NCI-H510A (cell line): ENCODE results near the gene DPP10.
"Not testable (repeated sequence)": the region's sequence is repeated elsewhere in the genome, so short reads cannot be mapped to it uniquely, and the experiment has no call there.

Source experiments
- DNase-seq: peaks from one replicate; lab custom pipeline; 2025; lab: John Stamatoyannopoulos, UW

Gene DPP10

DNA sequence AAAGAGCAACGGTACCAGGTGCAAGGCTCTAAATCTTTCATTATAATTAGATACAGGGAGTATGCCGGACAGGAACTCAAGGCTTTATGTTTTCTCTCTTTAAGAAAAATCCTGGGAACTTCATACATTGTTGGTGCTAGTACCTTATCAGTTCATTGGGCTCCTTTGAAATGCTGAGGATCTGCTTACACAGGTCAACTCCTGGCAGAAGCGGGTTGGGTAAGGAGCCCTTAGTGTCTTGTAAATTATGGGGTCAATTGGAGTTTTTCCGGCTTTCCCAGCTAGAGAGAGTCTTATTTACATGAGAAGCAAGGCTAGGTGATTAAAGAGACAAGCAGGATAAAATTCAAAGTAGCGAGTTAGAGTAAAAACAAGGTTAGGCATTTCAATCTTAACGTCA is 998.3 kb downstream of the DPP10 start:
- not testable (repeated sequence) for DNase-seq

DNA sequence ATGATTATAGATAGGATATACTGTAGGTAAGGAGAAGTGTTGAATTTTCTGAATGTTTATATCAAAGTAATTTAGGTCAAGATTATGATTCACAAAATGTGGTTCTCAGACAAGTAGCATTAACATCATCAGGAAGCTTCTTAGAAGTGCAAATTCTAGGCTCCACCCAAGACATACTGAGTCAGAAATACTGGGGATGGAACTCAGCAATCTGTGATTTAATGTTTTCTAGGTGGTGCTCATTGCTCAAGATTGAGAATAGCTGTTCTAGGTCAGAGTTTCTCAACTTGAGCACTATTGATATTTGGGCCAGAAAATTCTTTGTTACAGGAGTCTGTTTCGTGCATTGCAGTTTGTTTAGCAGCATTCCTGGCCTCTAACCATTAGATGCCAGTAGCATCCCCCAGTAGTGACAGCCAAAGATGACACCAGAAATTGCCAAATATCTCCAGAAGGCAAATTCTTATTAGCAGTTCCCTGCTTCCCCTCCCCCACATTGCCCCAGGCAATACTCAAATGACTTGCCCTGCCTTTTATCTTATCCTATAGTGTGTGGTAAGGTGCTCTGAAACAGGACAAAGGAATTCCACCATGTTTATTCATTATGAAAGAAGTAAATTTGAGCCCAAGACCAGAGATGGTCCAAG is 1001.2 kb downstream of the DPP10 start:
- DNase-seq = no peak

DNA sequence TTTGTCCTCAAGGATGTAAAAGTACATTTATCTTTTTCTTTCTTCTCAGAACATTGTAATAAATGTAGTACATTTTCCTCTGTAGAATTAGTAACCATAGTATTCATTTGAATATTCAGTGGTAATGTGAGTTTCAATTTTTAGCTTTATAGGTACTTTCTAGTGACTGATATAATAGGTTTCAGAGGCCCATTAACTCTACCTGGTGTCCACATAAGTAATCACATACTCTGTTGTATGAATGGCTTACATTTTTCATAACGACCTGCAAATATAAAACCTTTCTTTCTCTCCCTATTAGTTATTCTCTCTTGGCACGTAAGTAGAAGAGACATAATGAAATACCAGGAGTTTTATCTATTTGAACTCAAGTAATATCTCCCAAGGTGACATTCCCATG is 1017.6 kb downstream of the DPP10 start:
- no peak for DNase-seq

DNA sequence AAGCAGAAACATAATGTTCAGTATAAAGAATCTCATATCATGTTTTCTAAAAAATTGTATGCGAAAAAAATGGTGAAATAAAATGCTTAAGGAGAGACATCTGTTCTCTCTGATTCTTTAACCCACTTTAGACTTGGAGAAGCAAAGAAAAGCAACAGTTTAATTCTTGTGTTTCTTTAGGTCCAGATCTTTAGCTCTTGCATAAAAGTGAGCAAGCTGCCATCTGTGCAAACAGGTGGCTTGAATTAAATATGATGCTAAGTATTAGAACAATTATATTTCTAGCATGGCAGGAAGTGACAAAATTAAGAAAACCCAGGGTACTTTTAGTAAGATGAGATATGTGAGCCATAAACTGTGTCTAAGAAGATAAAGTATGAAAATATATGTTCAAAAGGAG is 1038.3 kb downstream of the DPP10 start:
- no peak for DNase-seq

DNA sequence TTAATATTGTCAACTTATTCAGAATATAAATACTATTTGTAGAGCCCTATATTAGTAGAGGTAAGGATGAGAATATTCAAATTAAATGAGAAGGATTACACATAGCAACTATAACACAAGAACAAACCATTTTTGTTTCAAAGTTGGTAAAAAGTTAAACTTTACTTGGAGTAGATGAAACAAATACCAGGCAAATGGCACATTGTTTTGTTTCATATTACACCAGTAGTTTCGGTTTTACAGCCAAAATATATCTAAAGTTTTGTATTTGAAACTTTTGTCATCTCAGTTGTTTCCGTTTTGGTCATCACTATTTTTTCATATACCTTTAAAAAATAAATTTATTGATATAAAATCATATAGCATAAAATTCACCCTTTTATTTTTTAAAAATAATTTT is 1039.4 kb downstream of the DPP10 start:
- no peak for DNase-seq

DNA sequence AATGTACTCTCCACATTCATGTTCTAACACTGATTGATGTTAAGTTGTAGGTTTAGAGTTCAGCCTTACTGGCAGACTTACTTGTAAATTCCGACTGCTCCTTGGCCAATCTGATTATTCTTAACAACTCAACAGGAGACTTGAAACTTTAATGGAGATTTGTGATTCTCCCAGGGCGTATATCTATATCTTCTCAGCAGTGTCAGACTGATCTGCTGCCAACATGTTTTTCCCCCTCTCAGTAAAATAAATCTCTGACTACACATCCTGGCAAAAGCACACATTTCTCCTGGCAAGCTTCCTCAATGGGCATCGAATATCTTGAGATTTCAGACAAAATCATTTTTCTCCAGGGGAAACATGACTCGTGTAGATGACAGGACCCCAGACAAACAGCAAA is 1041.2 kb downstream of the DPP10 start:
- DNase-seq = no peak

DNA sequence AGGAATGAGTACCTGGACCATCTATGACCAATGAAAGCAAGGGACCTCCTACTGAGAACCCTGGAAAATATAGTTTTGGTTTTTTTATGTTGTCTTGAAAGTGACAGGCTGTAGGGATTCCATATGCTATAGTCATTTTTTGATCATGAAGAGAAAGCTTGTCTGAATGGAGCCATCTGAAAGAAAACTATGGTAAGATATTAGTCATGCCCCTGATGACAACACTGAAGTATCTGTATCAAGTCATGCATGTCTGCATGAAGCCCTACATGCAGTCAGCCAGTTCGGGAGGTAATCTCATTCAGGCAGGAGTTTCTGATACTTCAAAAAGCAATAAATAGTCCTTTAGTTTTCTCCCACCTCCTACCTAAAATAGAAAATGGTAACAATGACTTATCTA is 1042.0 kb downstream of the DPP10 start:
- DNase-seq = no peak

DNA sequence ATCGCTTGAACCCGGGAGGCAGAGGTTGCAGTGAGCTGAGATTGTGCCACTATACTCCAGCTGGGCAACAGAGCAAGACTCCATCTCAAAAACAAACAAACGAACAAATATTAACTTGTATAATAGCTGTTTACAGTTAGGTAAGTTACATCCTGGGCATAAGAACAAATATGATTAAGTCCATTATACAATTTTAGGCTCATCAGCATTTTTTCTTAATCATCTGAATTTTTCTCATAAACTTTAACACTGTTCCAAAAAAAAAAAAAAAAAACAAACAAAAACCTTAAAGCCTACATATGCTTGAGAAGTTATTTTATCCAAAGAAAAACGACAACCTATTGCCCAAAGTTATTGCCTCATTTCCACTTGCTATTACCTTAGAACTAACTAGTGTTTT is 1042.5 kb downstream of the DPP10 start:
- DNase-seq = no peak

DNA sequence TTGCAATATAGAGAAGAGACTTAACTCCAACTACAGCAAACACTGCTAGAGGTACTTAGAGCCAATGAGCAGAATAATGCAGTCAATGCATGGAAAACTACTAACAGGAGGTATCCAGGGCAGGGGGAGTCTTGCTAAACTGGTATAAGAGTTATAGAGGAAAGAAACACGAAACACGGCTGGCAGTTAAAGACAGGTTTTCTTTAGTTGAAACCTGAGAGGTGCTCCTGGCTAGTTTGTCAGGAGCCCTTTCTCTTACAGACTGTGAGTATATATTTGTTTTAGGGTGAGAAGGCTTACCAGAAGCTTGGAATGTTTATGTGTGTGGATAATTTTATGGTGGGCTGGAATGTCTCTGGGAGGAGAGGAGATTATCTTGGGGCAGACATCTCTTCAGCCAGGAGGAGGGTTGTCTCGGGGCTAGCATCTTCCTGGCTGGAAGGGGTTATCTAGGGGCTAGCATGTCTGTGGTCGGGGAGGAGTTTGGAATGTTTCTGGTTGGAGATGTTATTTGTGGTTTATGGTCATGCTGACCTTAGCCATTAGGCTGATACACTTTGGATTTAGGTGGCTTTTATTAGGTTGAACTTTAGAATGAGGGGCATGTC is 1048.8 kb downstream of the DPP10 start:
- DNase-seq = no peak

DNA sequence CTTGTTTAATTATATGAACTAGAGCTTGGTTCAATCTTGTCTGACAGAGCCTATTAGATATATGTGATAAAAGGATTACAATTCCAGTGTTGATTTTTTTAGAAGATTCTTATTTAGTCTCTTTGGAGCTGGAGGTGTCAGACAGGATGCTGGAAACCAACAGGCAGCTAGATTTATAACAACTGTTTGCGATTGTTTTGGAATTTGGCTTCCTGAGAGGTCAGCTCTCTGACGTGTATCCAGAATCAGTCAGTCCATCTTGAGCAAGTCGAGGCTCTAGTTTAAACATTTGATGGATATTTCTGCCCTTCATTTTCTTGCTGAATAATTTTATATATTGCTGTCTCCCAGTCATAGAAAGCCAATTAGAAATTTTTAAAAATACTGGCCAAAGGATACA is 1062.9 kb downstream of the DPP10 start:
- no peak for DNase-seq

DNA sequence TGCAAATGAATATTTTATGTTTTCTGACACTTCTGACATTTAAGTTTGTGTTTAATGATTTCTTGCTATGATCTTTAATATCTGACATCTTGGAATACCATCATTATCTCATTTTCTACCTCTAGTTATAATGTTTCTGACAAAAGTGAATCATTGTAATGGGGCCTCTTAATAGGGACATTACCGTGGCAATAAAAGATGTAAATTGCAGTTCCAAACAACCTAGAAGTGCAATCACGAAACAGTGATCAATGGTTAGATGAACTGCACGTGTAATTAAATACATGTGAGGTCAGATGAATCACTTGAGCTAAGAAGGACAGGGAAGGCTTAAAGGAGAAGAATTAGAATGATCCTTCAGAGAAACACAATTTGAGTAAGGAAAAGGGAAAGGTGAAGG is 1078.3 kb downstream of the DPP10 start:
- no peak for DNase-seq

DNA sequence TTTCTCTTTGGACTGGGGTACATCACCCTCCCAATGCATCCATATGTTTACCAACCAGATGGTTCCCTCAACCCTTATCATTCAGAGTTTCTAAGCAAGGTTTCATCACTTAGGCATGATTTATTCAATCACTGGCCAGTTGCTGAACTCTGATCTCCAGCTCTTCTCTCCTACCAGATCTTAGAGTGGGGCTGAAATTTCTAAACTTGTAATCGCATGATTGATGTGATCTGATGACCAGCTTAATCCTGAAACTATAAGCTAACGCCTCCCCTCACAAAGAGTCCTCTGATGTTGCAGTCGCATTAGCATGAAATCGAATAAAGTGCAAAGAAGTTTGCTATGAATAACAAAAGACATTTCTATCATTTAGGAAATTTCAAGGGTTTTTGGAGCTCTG is 1082.0 kb downstream of the DPP10 start:
- no peak for DNase-seq

DNA sequence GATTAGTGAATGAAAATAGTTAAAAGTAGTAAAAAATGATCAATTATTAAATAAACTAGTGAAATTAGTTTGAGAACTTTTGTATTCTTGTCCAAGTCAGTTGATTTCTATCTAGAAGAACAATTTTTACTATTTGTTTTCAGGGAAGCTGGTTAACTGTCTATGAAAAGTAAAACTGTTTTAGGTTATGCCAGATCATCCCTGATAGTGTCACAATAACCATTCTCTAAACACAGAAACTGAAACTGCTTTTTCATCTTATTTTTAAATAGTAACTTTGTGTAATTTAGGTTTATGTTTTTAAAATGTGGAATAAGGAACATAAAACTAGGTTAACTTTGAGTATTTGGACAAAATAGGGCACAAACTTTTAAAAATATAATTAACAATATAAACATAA is 1087.2 kb downstream of the DPP10 start:
- DNase-seq = no peak

DNA sequence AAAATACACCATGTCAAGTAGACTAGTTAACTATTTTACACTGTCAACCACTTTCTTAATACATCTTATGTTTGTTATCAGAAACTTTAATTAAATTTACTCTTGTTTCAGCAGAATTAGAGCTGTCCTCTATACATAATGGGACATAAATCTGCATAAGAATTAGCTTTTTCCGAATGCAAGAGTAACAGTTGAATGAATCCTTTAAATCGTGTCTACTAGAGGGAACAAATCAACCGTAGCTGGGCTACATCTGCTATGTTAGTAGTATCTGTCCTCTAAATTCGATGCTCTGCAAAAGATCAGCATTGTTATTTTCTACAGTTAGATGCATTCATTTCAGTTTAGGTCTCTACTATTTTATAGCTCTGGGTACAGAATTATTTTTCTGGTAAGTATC is 1090.6 kb downstream of the DPP10 start:
- no peak for DNase-seq

DNA sequence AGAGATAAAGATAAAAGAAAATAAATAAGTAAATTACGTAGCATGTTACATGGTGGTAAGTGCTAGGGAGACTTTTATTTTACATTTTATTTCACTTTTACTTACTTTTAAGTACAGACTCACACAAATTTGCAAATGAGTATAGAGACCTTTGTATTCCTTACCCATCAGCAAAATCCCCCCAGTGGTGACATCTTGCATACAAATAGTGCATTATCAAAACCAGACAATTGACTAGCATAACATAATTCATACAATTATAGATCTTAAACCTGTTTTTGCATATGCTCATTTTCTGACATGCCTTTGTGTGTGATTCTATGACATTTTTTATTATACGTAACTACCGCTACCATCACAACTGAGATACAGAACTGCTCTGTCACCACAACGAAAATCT is 1099.4 kb downstream of the DPP10 start:
- no peak for DNase-seq

DNA sequence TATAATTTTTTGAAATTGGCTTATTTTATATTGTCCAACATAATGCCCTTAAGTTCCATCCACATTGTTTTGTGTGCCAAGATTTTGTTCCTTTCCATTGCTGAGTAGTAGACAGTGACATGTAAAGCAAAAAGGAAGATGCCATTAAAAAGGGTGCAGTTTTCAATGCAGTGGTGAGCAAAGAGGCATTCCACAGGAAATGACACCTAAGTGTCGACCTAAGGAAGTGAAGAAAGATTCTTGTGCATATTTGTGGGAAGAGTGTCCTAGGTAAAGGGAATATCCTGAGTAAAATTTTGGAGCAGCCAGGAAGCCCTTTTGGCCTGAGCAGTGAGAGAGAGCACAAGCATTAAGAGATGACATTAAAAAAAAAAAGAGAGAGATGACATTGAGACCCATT is 1099.9 kb downstream of the DPP10 start:
- no peak for DNase-seq

DNA sequence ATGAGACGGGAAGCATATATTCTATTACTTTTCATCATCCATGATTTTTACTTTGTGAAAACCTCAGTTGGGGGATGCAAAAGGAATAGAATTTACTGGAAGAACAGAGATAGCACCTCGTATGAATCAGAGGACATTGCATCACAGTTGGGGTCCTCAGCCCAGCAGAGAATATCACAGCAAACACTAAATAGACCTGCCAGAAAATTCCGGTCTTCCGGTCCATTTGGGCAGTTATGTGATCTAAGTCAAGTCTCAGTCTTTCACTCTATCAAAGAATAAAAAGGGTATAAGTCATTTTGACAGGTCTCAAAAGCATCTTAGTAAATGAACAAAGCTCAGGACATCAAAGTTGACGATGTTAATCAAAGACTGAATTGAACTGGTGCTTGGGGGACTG is 1100.6 kb downstream of the DPP10 start:
- no peak for DNase-seq

DNA sequence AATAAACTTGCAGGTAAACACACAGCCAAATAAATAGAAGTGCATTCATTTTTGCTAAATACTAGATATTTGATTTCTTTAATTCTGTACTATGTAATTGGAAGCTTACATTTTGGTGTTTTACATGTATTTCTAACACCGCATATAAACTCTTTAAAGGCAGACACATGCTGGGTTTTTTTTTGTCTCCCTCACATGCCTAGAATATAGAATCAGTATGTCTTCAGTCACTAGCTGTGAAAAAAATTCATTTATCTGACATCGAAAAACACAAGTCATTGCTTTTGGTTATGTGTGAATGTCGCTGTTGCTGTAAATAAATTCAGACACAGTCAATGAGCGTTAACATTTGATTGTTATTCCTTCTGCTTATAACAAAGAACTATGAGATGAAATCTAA is 1101.0 kb downstream of the DPP10 start:
- no peak for DNase-seq

DNA sequence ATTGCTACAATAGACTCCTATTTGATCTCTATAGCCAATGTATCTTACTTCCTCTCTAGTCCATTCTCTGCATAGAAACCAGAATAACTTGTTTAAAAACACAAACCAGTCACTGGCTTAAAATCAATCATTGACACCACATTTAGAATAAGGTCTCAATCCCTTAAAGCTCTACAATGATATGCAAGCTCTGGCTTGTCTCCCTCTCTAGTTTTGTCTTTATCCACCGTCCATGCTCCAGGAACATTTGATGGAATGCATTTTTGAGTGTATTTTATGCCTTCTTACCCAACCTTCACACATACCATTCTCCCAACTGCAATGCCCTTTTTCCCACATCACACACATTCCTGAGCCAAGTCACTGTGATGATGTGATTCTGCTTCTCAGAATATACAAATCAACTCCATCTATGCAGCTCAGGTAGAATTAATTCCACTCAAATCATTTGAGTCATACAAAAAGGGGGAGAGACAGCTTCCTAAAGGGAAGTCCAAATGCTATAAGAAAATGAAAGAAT is 1107.2 kb downstream of the DPP10 start:
- no peak for DNase-seq

DNA sequence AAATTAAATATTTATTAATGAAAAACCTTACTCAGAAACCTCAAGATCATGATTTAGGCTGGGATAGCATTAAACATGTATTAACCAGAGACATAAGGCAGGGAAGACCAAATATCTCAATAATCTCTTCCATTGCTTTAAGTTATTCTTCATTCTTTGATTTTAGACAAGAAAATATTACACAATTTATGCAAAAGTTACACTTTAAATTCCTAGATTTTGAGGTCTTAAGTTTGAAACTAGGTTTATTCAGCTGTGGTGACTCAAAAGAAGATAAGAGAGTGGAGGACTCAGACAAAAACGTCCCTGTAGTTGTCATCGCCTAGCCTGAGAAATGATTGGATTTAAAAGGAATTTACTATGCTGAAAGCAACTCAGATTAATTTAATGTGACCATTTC is 1110.3 kb downstream of the DPP10 start:
- DNase-seq = no peak

DNA sequence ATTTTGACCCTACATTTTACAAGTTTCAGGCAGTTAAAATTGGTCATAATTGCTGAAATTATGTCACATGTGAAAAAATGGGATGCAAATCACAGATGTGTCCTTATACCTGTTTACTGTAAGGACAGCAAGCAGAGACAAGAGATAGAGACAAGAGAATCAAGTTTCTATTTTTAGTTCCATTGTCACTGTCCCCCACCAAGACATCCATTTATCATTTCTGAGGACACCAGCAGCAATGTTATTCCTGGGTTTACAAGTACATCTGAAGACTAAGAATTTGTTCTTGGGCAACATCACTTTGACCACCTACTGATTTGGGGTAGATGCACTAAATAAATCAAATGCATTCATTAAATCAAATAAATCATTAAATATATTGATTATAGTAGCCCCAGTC is 1111.7 kb downstream of the DPP10 start:
- no peak for DNase-seq

DNA sequence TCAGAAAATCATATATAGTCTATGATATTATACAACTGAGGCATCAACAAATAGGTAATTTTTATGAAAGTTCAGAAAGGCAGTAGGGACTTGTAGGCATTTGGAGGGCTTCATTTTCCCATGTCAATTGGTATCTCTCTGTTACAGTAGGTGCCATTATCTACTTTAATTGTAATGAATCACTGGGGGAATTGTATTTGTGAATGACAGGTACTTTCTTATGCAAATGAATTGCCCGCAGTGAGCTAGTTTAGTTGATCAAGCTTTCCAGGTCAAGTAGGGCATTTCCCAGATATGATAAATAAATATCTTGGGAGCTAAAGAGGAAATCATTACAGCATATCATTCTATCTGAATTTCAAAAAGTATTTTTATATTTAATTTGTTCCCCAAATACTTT is 1116.3 kb downstream of the DPP10 start:
- no peak for DNase-seq

DNA sequence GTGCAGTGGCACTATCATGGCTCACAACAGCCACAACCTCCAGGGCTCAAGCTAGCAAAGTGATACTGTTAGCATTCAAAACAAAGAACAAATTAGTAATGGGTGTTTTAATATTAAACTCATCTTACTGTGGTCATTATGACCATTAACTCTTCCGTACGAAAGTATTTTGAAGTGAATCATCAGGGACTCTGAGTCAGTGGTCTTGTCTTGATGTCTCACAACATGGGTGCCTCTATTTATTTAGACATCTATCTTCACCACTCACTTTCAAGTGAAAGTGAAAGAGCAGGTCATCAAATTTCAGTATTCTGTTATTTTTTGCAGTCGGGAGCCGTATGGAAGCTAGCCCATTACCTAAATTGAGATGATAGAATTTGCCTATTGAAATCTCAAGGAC is 1118.2 kb downstream of the DPP10 start:
- DNase-seq = no peak

DNA sequence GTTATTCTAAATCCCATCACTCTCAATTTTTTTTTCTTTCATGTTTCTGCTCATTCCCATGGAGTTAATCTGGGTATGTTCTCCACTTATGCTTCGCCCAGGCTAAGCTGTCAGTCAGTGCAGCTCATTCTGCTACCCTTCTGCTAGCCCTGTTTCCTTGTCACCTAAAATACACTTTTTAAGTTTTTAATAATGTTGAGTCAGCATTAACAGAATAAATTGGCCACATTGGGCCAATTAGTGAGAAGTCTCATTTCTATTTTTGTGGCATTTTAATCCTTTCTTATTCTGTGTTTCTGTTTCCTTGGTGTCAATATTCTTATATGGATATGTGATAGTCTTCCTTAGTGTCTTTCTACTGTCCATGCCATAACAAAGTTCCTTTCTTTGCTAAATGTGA is 1126.2 kb downstream of the DPP10 start:
- no peak for DNase-seq
